ENCODE measurements around the gene GINS3.

- TF ChIP-seq CTCF (optimal IDR thresholded peaks at IDR 0.05 in 1 of 3, IDR thresholded peaks at IDR 0.05 in 1 of 3, conservative IDR thresholded peaks at IDR 0.05 in 1 of 3; ENCODE audit: extremely low read depth in 1 of 3, insufficient read depth in 2 of 3, low read length in 3 of 3) (no peak), EZH2 (IDR thresholded peaks at IDR 0.05; ENCODE audit: low read length) (no peak)
Measured at GRCh38 chr16:58419241-58419990, 27.1 kb downstream of the GINS3 start.

All from keratinocyte (primary cell).